Measurements from ENCODE around the gene PRR22.

GRCh38 chr19:5811117-5811516 lies 26.6 kb upstream of the PRR22 start:
- TF ChIP-seq POLR2A (IDR thresholded peaks at IDR 0.05) (no peak), CTCF (IDR thresholded peaks at IDR 0.05) (no peak)

Data from testis (tissue), 2 donors.